DMS79 (cell line): ENCODE data around the gene OR5B2.
"Not testable (repeated sequence)": the region's sequence is repeated elsewhere in the genome, so short reads cannot be mapped to it uniquely, and the experiment has no call there.

Source experiments
- DNase-seq: peaks from one replicate; lab custom pipeline; 2025; lab: John Stamatoyannopoulos, UW

The OR5B2 gene

GRCh38 chr11:58428021-58428420 lies at the start of gene OR5B2:
Gene OR5B2, minus strand, starts transcription at chr11:58428121. Its CDS starts 4,860 bp downstream, at chr11:58423261.
- DNase-seq, result no peak

GRCh38 chr11:58471892-58472291 lies 44.0 kb upstream of the OR5B2 start:
- DNase-seq, result no peak

GRCh38 chr11:58466293-58466692 lies 38.4 kb upstream of the OR5B2 start:
- no peak for DNase-seq

- no peak for DNase-seq
These were observed 37.8 kb upstream of the OR5B2 start for GRCh38 chr11:58465690-58466089.

GRCh38 chr11:58451585-58451984 lies 23.7 kb upstream of the OR5B2 start:
- no peak for DNase-seq

GRCh38 chr11:58446294-58446693 lies 18.4 kb upstream of the OR5B2 start:
- DNase-seq, result no peak

- DNase-seq, result no peak
These were observed 16.4 kb upstream of the OR5B2 start for GRCh38 chr11:58444300-58444699.

- no peak for DNase-seq
These were observed 14.2 kb upstream of the OR5B2 start, which contains the start of gene OR5B12 for GRCh38 chr11:58442136-58442535. Gene OR5B12, minus strand, starts transcription at chr11:58442236. Its CDS starts 2,085 bp downstream, at chr11:58440151.

- DNase-seq, result no peak
These were observed 10.6 kb upstream of the OR5B2 start for GRCh38 chr11:58438486-58438885.

GRCh38 chr11:58434217-58434616 lies 6.3 kb upstream of the OR5B2 start:
- no peak for DNase-seq

- no peak for DNase-seq
These were observed 5.8 kb upstream of the OR5B2 start for GRCh38 chr11:58433638-58434203.

GRCh38 chr11:58429273-58429672 lies 1.4 kb upstream of the OR5B2 start:
- DNase-seq, result no peak

GRCh38 chr11:58406774-58407173 lies 21.1 kb downstream of the OR5B2 start, which contains the start of gene OR5B3:
Gene OR5B3, minus strand, starts transcription at chr11:58406874. Its CDS starts 3,465 bp downstream, at chr11:58403409.
- DNase-seq, result no peak

- not testable (repeated sequence) for DNase-seq
These were observed 28.3 kb downstream of the OR5B2 start for GRCh38 chr11:58399622-58400021.

- DNase-seq, result no peak
These were observed 32.3 kb downstream of the OR5B2 start for GRCh38 chr11:58395581-58395980.

GRCh38 chr11:58394195-58394594 lies 33.7 kb downstream of the OR5B2 start:
- DNase-seq, result no peak

- DNase-seq, result no peak
These were observed 35.2 kb downstream of the OR5B2 start for GRCh38 chr11:58392746-58393145.

GRCh38 chr11:58391879-58392278 lies 36.0 kb downstream of the OR5B2 start:
- no peak for DNase-seq

- no peak for DNase-seq
These were observed 37.3 kb downstream of the OR5B2 start for GRCh38 chr11:58390551-58391063.
